ENCODE results near the gene DUSP14.
A peak's percentile ranks its signal among the peaks of the same experiment; 100 is the strongest.
"Not testable (repeated sequence)": the region's sequence is repeated elsewhere in the genome, so short reads cannot be mapped to it uniquely, and the experiment has no call there.

The DUSP14 gene, protein sequence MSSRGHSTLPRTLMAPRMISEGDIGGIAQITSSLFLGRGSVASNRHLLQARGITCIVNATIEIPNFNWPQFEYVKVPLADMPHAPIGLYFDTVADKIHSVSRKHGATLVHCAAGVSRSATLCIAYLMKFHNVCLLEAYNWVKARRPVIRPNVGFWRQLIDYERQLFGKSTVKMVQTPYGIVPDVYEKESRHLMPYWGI

DNA sequence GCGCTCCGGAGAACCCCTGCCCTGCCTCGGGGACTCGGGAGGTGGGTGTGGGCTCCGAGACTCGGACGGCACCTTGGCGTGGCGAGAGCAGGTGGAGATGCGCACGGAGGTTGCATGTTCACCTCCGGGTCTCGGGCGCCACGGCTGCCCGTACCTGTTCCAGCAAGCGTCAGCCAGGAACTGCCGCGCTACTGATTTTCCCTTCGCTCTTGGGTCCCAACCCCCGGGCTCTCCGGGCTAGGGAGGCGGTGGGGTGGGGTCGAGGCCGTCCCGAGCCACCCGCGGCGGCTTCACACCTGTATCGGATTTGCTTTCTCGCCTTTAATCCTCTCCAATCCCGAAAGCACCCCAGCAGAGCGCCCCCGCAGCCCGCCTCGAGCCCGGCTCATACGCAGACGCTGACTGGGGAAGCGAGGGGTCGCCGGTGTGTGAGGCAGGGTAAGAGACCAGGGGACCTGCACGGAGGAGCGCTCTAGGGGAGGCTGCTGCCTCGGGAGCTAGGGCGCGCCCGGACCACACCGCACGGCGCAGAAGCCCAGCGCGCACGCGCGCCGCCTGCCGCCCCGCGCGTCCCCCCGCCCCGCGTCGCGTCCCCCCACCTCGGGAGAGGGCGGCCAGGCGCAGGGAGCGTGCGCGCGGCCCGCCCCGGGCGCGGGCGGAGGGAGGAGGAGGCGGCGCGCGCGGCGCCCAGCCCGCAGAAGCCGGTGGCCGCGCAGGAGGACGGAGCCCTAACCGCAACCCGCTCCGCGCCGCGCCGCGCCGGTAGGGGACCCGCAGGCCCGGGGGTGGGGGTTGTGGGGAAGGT, at the start of gene DUSP14:
Gene DUSP14, plus strand, starts transcription at position 695 of the 805 bp plus-strand sequence. CDS start 22,382 bp downstream, outside the sequence.
- DNase-seq, result peak; percentile 77

DNA sequence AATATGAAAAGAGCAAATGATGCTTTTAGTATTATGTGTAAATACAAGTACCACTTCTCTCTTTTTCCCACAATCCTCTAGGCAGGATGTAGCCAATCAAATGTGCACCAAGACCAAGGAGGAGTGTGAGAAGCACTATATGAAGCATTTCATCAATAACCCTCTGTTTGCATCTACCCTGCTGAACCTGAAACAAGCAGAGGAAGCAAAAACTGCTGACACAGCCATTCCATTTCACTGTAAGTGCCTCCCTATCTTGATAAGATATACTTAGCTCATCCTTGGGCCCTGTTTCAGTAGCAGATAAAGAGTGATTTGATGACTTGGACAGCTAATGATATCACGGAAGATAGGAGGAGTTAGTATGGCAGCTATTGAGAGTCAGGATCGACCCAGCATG, 49.3 kb upstream of the DUSP14 start:
- no peak for DNase-seq

DNA sequence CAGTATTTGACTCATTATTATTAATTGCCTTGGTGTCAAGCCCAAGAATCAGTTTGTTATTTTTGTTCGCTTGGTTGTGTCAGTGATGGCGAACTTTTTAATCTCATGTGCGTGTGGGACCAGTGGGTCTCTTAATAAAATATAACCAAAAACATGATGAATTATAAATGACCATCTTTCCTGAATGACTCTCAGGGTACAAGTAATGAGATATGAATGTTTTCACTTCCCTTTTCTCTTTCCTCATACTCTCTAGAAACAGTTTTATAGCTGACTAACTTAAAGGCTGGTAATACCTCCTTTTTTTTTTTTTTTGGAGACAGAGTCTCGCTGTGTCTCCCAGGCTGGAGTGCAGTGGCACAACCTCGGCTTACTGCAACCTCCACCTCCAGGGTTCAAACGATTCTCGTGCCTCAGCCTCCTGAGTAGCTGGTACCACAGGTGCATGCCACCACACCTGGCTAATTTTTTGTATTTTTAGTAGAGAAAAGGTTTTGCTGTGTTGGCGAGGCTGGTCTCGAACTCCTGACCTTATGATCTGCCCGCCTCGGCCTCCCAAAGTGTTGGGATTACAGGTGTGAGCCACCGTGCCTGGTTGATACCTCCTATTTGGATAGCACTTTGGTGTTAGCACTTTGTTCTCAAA, 48.2 kb upstream of the DUSP14 start:
- not testable (repeated sequence) for DNase-seq

DNA sequence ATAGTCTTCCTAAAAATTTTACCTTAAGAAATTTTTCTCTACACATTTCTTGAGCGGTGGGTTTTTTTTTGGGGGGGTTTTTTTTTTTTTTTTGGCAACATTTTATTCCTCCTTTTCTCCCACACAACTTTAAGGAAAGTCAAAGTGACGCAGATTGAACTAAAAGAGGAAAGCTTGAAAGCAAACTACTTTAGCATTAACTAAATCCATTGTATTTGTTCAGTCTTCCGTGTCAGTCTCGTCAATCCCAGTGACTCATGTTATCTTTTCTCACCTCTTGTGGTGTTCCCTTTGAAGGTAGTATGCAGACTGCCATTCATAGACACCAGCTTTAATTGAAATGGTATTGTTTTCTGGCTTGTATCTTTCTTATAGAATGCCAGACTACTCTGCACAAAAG, 43.7 kb upstream of the DUSP14 start:
- no peak for DNase-seq

DNA sequence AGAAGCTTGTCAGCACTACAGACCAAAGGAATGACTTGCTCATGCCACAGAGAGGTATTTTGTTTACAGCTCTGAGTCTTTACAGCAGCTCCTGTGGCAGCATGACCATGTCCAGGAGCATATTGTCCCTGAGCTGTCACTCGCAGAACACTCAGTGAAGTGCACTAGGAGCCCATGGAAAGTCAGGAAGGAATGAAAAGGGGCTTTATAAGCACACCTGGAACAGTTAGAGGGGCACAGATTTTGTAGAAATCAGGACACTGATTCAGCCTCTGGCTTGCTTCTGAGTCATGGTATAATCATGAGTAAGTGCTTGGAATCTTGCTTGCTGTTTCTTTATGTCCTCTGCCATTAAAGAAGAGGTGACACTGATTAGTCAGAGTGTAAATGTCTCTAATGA, 42.0 kb upstream of the DUSP14 start:
- no peak for DNase-seq

DNA sequence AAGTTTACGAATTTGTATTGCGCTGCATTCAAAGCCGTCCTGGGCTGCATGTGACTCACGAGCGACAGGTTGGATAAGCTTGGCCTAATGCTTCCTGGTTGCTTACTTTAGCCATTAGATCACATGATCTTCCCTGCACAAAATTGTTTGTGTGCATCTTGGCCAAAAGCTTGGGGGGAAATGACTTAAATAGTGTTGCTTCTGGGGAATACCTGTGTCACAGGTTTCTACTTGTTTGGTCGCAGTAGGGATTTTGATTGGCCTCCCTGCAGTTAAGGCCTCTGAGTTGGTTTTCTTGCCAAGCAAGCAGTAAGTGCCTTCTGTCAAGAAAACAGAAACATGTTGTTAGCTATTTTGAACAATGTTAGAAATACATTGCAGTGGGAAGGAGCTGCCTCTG, 39.6 kb upstream of the DUSP14 start:
- DNase-seq, result no peak

DNA sequence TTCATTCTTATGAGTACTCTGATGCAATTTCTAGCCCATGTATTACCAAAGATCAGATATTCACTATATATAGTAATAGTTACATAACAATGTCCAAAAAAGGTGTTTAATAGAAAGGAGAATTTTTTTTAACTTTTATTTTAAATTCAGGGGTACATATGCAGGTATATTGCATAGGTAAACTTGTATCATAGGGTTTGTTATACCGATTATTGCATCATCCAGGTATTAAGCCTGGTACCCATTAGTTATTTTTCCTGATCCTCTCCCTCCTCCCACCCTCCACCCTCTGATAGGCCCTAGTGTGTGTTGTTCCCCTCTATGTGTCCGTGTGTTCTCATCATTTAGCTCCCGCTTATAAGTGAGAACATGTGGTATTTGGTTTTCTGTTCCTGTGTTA, 31.9 kb upstream of the DUSP14 start:
- DNase-seq, result not testable (repeated sequence)

DNA sequence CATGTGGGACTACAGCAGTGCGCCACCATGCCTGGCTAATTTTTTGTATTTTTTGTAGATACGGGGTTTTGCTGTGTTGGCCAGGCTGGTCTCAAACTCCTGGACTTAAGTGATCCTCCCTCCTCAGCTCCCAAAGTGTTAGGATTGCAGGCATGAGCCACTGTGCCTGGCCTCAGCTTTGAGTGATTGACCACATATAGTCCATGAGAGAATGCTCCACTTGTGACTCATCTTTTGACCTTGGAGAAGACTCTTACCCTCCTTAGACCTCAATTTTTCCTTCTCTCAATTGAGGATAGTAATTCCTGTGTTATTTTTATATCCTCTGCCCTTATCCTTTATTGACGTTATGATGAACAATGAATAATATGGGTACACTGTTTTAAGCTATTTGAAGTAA, 30.9 kb upstream of the DUSP14 start:
- peak; percentile 69 for DNase-seq

DNA sequence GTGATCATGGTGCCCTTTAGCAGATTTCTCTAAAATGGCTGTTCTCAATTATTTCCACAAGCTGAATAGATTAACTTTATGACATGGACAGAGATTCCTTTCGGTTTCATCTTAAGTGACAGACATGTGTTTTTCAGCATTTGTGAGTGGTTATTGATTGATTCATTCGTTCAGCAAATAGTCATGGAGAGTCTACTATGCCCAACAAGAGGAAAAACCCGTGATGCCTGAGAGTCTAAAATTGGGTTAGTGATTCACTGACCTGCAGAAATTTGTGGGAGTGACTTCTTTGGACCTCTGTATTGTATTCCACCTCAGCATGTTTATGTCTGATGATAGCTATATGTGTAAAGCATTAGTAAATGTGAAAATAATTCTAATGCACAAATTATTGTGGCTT, 28.0 kb upstream of the DUSP14 start:
- no peak for DNase-seq

DNA sequence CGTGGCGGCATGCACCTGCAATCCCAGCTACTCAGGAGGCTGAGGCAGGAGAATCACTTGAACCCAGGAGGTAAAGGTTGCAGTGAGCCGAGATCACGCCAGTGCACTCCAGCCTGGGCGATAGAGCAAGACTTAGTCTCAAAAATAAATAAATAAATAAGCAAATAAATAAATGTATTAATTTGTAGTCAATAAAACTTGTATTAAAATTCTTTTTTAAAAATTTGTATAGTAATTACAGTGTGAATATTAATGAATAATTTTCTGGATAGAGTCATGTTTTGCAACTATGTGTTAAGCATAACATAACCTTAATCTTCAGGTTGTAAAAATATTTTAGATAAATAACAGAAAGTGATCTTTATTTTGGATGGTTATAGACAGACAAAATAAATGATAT, 27.2 kb upstream of the DUSP14 start:
- DNase-seq, result no peak

DNA sequence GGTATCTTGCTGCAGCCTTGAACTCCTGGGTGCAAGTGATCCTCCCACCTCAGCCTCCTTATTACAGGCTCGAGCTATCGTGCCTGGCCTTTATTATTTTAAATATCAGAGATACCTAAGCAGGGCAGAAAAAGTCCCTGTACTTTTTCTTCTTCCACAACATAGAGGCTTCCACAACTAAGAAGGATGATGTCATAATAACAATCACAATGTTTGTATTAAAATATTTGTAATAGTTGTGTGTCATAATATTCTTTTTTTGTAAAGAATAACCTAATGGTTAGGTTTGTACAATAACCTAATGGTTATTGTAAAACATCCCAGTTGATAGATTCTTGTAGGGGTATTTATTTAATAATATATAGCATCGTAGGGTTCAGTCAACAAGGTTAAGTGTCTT, 26.7 kb upstream of the DUSP14 start:
- DNase-seq, result no peak

DNA sequence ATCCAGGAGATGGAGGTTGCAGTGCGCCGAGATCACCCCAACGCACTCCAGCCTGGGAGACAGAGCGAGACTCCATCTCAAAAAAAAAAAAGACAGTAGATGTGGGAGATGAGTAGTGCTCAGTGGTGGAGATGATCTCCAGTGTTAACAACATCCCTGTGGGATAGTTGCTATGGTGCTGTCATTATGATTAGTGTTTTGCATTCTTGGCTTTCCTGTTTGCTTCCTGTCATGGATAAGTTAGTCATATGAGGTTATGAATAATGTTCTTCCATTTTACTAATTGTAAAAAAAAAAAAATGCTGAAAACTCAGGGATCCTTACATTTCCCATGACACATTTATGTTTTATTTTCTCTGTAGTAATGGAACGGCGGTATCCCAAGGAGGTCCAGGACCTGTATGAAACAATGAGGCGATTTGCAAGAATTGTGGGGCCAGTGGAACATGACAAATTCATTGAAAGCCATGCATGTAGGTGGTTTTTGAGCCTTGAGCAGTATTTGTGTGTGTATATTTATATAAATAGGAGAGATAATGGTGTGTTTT, 24.5 kb upstream of the DUSP14 start:
- DNase-seq, result peak; percentile 90

DNA sequence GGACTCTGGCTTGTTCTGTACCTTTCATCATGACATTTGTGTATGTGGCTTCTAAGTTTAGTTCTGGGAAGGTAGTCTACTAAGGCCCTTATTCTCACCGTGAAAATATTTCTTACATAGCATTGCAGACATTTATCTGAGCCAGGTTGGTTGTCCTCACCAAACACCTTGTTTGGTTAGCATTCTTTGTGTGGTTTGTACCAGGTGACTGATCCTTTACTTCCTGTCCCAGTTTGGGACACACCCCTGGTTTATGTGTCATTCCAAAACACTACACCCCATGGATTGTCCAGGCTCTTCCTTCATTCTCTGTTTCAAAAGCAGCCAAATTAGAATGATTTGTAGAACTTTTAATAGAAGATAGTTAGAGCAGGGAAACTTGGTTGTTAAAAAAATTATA, 23.2 kb upstream of the DUSP14 start:
- DNase-seq, result no peak

DNA sequence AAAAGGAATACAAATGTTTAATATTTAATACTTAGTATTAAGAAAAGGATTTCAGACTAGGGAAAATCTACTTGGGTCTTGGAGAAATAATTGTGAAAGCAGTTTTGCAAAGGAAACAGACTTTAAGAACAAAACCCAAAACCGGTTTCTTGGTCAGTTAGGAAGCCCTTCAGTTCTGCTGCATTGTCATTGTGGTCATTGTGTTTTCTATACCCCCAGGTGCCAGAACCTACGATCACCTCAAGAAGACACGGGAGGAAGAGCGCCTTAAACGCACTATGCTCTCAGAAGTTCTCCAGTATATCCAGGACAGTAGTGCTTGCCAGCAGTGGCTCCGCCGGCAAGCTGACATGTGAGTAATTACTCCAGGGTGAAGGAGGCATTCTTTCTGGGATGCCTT, 19.5 kb upstream of the DUSP14 start:
- DNase-seq, result no peak

DNA sequence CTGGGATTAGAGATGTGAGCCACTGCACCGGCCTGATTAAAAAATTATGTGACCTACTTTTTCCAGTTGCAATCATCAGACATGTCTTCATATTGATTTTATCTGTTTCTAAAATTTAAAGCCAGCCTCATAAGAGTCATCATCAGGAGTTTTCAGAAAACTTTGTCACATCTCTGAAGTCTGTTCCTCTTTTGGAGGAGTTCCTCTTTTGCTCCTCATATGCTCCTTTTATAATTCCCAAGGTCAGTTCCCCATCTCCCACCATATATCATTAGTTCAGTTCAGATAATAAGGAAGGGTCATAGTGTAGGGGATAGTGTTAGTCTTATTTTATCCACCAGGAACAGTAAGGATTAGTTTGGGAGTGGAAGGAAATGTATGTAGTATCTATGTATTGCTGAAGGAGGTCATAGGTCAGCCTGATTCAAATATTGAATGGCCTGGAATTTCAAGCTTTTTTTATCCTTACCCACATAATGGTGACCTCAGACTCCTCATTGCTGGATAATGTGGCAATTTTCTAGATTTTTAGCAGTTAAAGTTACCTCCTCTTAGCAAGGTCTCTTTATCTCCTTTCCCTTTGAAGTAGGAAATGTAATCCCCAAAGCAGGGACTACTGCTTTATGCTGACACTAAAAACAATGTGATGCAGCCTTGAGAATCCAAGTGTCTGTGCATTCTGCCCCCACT, 13.8 kb upstream of the DUSP14 start:
- no peak for DNase-seq

DNA sequence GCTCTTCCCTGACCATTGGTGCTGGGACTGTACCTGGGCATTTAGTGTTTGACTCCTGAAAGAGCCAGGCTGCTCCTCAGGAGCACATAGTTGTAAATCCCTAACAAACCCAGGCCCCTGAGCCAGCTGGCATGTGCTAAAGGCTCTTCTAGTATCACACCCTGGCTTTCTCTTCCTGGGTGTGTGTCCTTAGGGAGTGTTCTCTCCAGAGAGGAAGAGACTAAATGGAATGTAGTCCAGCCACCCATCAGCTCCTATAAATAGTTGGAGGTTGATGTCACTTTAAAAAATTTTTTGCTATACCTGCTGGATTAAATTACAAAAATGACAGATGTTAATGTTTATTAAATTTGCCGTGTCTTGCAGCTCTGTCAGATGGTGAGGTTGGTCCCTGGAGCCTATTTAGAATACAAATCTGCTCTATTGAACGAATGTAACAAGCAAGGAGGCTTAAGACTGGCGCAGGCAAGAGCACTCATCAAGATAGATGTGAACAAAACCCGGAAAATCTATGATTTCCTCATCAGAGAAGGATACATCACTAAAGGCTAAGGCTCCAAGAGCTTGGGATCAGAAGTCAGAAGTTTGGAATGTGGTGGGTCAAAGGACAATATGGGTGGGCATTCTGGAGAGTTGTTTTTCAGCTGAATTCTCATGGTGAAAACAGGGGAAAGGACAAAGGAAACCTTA, 13.1 kb upstream of the DUSP14 start:
- peak; percentile 80 for DNase-seq

DNA sequence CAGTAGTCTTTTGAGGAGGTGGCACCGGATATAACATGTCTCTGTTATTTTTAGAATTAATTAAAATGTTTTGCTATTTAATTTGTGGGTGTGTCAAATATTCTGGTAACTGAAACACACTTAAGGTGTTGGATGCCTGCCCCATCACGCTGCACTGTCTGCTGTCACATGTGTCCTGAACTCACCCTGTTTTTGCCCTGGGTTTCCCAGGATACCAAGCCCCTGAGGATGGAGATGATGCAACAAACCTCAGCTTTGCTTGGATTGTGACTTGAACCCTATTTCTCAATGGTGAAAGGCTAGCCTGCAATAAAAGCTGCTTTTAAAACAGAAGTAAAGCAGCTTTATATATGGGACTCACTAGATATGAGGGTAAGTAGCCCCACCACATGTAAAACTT, 11.5 kb upstream of the DUSP14 start:
- DNase-seq, result no peak

DNA sequence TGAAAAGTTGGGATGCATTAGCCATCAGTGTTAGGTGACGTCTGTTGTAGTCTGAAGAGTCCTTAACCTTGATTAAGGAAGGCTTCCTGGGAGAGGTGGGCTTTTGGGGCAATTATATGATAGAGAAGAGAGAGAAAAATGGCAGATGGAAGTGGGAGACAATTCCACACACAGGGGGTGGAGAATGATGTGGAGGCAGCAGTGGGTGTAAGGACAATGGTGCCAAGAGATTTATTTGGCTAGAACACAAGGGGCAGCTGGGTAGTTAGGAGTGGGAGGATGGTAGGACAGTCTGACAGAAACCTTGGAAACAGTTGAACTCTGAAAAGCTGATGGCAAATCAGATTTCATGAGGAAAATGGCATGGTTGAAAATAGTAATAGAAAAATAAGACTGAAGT, 10.7 kb upstream of the DUSP14 start:
- DNase-seq, result no peak

DNA sequence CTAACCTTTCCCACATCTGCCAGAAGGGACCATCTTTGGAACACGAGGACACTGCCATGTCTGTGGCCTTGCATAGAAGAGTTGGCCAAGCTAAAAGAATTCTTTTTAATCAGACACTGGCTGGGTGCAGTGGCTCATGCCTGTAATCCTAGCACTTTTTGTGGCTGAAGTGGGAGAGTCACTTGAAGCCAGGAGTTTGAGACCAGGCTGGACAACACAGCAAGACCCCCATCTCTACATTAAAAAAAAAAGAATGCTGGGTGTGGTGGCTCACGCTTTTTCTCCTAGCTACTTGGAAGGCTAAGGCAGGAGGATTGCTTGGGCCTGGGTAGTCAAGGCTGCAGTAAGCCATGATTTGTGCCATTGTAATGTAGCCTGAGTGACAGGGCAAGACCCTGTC, 9.3 kb upstream of the DUSP14 start:
- DNase-seq, result no peak

DNA sequence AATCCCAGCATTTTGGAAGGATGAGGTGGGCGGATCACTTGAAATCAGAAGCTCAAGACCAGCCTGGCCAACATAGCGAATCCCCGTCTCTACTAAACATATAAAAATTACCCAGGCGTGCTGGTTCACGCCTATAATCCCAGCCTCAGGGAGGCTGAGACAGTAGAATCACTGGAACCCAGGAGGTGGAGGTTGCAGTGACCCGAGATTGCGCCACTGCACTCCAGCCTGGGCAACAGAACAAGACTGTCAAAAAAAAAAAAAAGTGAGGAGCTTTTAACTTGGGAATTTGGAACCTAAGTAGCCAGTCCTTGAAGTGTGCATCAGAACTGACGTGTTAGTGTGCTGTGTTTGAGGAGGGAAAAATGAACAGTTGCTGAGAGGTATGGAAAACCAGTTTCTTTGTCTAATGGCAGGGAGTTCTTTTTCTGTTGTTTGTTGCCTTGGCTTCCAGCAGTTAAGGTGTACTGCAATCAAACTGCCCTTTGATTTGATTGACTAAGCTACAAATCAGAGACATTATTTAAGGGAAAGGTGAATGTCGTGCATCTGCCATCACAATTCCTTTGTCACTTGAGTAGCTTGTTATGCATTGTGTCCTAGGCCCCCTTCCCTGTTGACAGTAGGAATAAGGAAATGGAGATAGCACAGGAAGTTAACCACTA, 8.6 kb upstream of the DUSP14 start:
- no peak for DNase-seq

DNA sequence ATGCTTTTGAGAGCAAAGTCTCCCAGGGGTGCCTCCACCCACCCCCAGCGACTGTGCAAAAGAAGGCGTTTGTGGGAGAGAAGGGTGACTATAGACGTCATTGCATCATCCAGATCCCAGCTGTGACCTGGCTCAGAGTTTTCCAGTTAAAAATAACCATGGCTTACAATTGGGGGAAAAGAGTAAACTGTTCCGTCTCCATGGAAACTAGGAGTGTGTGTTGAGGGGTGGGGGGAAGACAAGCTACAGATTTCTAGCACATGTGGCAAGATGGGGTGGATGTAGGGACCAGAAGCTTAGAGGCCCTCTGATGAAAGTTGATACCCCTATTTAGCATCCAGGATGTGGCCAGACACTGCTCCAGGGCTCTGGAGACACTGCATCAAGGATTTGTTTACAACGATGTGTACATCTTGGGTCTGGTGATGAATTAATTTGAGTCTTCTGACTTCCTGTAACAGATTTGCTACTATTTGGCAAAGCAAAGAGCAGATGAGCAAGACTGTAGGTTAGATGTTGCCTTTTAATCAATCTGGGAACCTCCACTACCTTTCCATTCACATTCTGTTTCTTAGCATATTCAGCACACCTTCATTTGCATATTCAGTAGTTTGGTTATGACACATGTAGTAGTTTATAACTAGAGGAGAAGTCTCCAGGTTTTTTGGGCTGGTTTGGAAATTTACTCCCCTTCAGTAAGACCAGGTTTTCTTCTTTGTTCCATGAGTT, 6.2 kb upstream of the DUSP14 start:
- no peak for DNase-seq
